ENCODE data around the gene CDC16. TPM values are rescaled to one million over a fixed set of nuclear protein-coding genes. Genes with fewer than 3 reads are reported as not detected.
A peak's percentile ranks its signal among the peaks of the same experiment; 100 is the strongest.

The CDC16 gene
- total RNA-seq, result 10 to 100 TPM; 40.1 to 53.1 (median 47.4) TPM

GRCh38 chr13:114234645-114235421, at the start of gene CDC16:
CDC16 (plus strand) TSS chr13:114234897; CDS start chr13:114235085, 188 bp downstream.
- peaks cover 0 to 33% of the 10 kb centered on the region in 2 donors for H3K36me3 ChIP-seq
- peak within 1 kb of the TSS; percentile 74 to 86 for H3K4me3 ChIP-seq
- no peaks in the 10 kb centered on the region for H3K9me3 ChIP-seq
- H3K27me3 ChIP-seq, result peaks cover 2% of the 10 kb centered on the region
- peak; percentile 99 for ATAC-seq
- TF ChIP-seq EP300 (IDR thresholded peaks at IDR 0.05) (no peak), POLR2AphosphoS5 (IDR thresholded peaks at IDR 0.05) (peak; percentile 55), CTCF (IDR thresholded peaks at IDR 0.05) (peak in 3 of 4 experiments; percentile 33 to 44 (median 39)), POLR2A (IDR thresholded peaks at IDR 0.05) (peak; percentile 58 to 65)
- H3K27ac ChIP-seq, result peak within 1 kb of the TSS; percentile 70 to 92 (median 82)
- H3K4me1 ChIP-seq, result peaks cover 0 to 27% (median 7%) of the 10 kb centered on the region in 3 donors
- 0% methylated on average over 7 to 17 of the region's 76 CpGs for WGBS, 2 donors (ENCODE audit: low coverage in 1 of 2)

- Histone ChIP-seq H3K36me3 (no peaks in the 10 kb centered on the region), H3K9me3 (peaks cover 0 to 4% (median 0%) of the 10 kb centered on the region in 3 donors), H3K27me3 (no peaks in the 10 kb centered on the region), H3K27ac (no peak overlapping the region), H3K4me1 (peaks cover 0 to 13% (median 0%) of the 10 kb centered on the region in 3 donors), H3K4me3 (no peak overlapping the region)
- WGBS, 2 donors (ENCODE audit: low coverage in 1 of 2), result no CpG with 5 or more reads among the region's 15 CpGs
- TF ChIP-seq POLR2AphosphoS5 (IDR thresholded peaks at IDR 0.05) (no peak), CTCF (IDR thresholded peaks at IDR 0.05) (no peak), EP300 (IDR thresholded peaks at IDR 0.05) (no peak), POLR2A (IDR thresholded peaks at IDR 0.05) (no peak)
- ATAC-seq, result no peak
Observed at GRCh38 chr13:114185182-114185971, 49.3 kb upstream of the CDC16 start.

GRCh38 chr13:114194853-114195252, 39.8 kb upstream of the CDC16 start:
- Histone ChIP-seq H3K27me3 (peaks cover 11% of the 10 kb centered on the region), H3K9me3 (peaks cover 0 to 7% (median 0%) of the 10 kb centered on the region in 3 donors), H3K4me1 (no peaks in the 10 kb centered on the region), H3K4me3 (no peak overlapping the region), H3K36me3 (no peaks in the 10 kb centered on the region), H3K27ac (no peak overlapping the region)
- TF ChIP-seq POLR2AphosphoS5 (IDR thresholded peaks at IDR 0.05), result no peak
- no peak for TF ChIP-seq POLR2A (IDR thresholded peaks at IDR 0.05)
- TF ChIP-seq EP300 (IDR thresholded peaks at IDR 0.05), result no peak
- no peak for TF ChIP-seq CTCF (IDR thresholded peaks at IDR 0.05)
- 86 to 100% methylated on average over 2 to 3 of the region's 5 CpGs for WGBS, 2 donors (ENCODE audit: low coverage in 1 of 2)
- no peak for ATAC-seq

GRCh38 chr13:114196629-114197028, 38.1 kb upstream of the CDC16 start:
- peaks cover 0 to 7% (median 0%) of the 10 kb centered on the region in 3 donors for H3K9me3 ChIP-seq
- no peaks in the 10 kb centered on the region for H3K36me3 ChIP-seq
- no peaks in the 10 kb centered on the region for H3K4me1 ChIP-seq
- 73 to 76% methylated on average over 5 of the region's 5 CpGs for WGBS, 2 donors (ENCODE audit: low coverage in 1 of 2)
- H3K27ac ChIP-seq, result no peak overlapping the region
- peaks cover 23% of the 10 kb centered on the region for H3K27me3 ChIP-seq
- no peak overlapping the region for H3K4me3 ChIP-seq
- TF ChIP-seq POLR2AphosphoS5 (IDR thresholded peaks at IDR 0.05) (no peak), EP300 (IDR thresholded peaks at IDR 0.05) (no peak), CTCF (IDR thresholded peaks at IDR 0.05) (no peak), POLR2A (IDR thresholded peaks at IDR 0.05) (no peak)
- no peak for ATAC-seq

Measured in gastroesophageal sphincter (tissue), 4 donors.